ENCODE measurements around the gene ENOX1.

DNA sequence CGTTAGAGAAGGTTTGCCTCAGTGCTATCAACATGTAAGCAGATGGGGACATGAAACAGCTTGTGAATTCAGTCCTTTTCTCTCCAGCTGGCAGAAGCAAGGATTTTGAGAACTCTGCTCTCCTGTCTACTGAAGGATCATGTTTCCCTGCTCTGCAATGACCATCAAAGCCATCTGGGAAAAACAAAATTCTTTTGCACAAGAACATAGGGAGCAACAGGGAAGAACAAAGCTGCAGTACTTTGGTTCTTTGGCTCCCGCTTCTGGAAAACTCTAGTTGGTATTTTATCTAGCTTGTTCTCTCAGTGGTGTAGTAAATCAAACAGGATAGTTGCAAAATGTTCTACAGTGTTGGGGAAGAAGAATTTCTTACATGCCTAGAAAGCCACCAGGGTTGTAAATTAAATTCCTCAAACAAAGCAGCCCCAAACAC, 270.4 kb downstream of the ENOX1 start:
- TF ChIP-seq, protein P1, sequence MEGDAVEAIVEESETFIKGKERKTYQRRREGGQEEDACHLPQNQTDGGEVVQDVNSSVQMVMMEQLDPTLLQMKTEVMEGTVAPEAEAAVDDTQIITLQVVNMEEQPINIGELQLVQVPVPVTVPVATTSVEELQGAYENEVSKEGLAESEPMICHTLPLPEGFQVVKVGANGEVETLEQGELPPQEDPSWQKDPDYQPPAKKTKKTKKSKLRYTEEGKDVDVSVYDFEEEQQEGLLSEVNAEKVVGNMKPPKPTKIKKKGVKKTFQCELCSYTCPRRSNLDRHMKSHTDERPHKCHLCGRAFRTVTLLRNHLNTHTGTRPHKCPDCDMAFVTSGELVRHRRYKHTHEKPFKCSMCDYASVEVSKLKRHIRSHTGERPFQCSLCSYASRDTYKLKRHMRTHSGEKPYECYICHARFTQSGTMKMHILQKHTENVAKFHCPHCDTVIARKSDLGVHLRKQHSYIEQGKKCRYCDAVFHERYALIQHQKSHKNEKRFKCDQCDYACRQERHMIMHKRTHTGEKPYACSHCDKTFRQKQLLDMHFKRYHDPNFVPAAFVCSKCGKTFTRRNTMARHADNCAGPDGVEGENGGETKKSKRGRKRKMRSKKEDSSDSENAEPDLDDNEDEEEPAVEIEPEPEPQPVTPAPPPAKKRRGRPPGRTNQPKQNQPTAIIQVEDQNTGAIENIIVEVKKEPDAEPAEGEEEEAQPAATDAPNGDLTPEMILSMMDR (IDR thresholded peaks at IDR 0.05) = no peak
- no peak for TF ChIP-seq ZFX (IDR thresholded peaks at IDR 0.05; ENCODE audit: borderline replicate concordance)
